GM18868 (cell line): Measurements from ENCODE around the gene RAD51B.
A peak's percentile ranks its signal among the peaks of the same experiment; 100 is the strongest.
"Not testable (repeated sequence)": the region's sequence is repeated elsewhere in the genome, so short reads cannot be mapped to it uniquely, and the experiment has no call there.

Source experiments
- ATAC-seq: cut with Tn5 transposase; IDR thresholded peaks from one replicate; pipeline ENCODE4 v1.9.1; 2021; ENCODE audit warnings: mild to moderate bottlenecking, moderate library complexity; ENCODE audit not compliant: unreplicated experiment

The RAD51B gene

DNA sequence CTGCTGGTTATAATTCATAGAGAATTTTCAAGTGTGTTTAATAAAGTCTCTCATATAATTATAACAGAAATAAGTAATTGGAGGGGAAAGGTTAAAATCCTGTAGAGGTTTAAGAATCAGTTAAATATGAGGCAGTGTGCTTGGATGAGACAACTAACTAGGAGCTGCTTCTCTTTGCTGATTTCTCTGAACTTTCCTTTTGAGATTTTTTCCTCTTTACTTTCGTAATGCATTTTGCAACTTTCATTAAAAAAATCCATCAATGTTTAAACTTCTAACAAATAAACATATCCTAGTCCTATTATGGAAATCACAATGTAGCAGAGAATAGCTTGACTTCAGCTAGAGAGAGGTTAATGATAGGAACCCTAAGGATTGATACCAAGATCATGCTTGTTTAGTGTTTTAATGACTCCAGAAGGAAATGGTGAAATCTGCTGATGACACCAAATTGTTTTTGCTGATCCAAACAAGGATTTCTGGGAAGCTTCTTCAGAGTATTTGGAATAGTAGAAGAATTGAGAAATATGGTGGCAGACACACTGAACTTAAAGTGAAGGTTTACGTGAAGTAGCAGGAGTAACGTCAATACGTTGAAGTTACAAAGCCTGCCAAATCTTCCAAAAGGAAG is 122.6 kb downstream of the RAD51B start:
- no peak for ATAC-seq

- ATAC-seq: no peak
These were observed 124.4 kb downstream of the RAD51B start for GRCh38 chr14:67943947-67944346.

DNA sequence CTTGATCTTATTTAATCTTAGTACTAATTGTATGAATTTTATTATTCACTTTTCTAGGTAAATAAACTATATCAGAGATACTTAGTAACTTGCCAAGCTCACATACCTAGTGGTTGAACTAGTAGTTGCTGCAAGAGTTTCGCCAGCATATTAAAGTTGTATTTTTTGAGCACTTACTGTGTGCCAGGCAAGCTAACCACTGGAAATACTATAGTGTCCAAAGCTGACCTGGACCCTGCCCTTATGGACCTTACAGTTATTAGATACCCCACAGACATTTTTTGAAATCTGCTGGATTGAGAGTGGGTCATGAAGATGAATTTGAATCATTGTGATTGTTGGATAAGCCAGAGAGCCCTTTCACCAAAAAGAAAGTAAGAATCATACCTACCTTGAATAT is 125.0 kb downstream of the RAD51B start:
- ATAC-seq: no peak

- no peak for ATAC-seq
These were observed 130.2 kb downstream of the RAD51B start for GRCh38 chr14:67949771-67950170.

DNA sequence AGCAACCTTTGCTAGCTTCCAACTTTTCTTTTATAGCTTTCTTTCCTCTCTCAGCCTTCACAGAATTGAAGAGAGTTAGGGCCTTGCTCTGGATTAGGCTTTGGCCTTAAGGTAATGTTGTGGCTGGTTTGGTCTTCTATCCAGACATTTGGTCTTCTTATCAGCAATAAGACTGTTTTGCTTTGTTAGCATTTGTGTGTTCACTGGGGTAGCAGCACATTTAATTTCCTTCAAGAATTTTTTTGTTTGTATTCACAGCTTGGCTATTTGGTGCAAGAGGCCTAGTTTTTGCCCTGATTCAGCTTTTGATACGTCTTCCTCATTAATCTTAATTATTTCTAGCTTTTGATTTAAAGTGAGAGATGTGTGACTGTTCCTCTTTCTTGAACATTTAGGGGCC is 130.8 kb downstream of the RAD51B start:
- no peak for ATAC-seq

- ATAC-seq: no peak
These were observed 132.1 kb downstream of the RAD51B start for GRCh38 chr14:67951529-67952135.

DNA sequence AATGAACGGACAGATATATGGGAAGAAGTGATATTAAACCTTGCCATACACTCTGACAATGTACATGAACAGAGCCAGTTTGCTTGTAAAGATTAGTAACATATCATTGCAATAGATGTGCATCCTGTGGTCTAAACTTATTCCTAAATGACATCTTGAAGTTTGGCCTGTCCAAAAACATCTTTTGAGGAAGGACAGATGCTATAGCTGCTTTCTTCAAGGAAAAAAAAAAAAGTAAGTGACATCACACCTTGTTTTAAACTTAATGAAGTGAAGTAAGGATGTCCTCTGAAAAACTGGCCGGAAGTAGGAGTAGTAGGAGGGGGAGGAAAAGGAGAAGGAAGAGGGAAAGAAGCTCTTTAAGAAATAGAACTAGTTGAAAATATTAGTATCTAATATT is 132.8 kb downstream of the RAD51B start:
- no peak for ATAC-seq

DNA sequence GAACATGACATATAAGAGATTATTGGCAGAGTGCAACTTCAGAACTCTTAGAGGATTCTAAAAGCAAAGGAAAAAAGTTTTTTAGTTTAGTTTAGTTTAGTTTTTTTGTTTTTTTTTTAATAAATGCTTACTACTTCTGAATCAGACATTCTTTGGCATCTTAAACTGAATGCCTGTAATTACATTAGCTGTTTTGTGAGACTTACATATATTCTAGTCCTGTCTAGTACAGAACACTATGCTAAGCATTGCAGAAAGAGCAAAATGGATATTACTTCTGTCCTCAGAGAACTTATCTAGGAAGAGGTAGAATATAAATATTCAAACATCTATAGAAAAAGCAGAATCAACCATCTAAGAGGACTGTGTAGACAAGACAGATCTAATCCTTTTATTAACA is 133.2 kb downstream of the RAD51B start:
- ATAC-seq: no peak

DNA sequence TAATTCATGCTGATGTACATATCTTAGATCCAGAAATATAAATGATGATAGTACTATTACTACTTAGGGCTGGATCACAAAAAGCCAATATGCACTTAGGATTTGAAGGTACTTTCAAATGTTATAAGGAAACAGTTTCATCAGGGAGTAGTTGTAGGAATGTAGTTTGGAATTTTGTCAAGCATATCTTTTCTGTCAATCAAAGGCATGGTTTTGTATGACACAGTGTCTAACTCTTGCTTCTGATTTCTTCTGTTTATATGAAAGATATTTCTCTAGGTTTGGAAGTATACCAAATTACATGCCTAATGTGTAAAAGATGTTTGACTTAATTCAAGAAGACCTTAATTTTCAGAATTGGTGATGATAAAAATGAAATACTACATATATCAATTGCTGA is 135.7 kb downstream of the RAD51B start:
- no peak for ATAC-seq

DNA sequence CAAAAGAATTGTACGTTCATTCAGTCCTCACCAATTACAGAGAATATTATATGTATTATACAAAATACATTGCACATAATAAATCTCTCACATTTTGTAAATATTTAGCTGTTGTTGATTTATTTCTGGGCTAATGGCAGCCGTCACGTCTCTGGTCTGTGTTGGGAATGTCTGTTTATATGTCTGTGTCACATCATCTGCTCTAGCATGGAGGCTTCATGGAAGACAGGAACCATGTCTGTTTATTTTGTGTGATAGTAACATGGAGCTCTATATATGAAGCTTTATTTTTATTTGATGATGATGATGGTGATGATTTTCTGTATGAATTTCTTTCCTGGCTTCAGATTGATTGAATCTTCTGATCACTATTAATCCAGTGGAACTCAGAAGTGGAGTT is 138.4 kb downstream of the RAD51B start:
- ATAC-seq: no peak

DNA sequence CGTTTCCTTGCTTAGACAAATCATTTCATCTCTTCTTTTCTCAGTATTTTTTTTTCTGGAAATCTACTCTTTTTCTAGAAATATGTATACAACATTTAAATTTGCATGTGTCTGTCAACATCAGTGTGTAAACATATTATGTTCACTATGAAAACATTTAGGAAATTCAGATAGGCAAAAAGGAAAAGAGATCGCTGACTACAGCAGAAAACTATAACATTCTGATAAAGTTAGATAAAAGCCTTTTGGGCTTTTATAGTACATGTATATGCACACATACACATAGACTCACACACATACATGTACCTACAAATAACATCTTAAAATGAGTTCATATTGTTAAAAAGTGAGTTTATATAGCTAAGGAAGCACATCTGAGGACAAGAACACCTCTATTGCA is 142.1 kb downstream of the RAD51B start:
- no peak for ATAC-seq

DNA sequence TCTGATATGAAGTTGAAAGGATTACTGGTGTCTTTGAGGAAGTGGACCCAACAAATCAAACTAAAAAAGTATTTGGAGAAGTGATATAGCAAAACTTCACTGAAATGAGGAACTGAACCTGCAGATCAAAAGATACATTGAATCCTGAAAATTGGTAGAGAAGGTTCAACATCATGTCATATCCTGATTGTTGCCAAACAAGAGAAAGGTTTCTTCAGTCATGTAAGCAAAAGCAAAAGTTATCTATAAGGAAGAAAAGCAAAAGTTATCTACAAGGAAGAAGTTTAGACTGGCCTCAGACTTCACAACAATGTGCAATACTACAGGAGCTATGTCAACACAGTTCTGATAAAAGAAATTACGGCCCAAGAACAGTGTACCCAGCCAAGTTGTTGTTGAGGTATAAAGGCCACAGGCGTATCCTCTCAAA is 142.7 kb downstream of the RAD51B start:
- ATAC-seq: peak; percentile 72

GRCh38 chr14:67963545-67963944 is 144.0 kb downstream of the RAD51B start:
- ATAC-seq: no peak

GRCh38 chr14:67963960-67964812 is 144.6 kb downstream of the RAD51B start:
- ATAC-seq: no peak

DNA sequence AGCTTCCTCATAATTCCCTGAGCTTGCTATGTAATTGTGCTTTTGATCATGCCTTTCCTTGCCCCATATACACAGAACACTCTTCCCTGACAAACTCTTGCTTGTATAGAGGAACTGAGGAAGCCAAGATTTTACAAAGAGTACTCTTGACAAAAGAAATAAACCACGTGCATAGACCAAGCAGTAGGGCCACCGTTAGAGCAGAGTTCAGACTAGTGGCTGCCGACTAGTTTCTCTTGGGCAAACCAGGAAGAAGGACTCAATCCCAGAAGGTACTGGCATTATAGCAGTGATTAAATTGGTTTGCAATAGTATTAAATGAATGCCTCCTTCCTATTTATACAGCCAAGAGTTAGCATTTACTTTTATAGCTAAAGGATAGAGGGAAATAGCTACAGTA is 146.1 kb downstream of the RAD51B start:
- no peak for ATAC-seq

GRCh38 chr14:67967206-67967605 is 147.6 kb downstream of the RAD51B start:
- ATAC-seq: no peak

DNA sequence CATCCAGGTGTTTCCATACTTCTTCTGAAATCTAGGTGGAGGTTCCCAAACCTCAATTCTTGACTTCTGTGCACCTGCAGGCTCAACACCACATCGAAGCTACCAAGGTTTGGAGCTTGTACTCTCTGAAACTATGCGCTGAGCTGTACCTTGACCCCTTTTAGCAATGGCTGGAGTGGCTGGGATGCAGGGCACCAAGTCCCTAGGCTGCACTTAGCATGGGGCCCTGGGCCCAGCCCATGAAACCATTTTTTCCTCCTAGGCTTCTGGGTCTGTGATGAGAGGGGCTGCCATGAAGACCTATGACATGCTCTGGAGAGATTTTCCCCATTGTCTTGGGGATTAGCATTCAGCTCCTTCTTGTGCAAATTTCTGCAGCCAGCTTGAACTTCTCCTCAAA is 148.4 kb downstream of the RAD51B start:
- not testable (repeated sequence) for ATAC-seq

DNA sequence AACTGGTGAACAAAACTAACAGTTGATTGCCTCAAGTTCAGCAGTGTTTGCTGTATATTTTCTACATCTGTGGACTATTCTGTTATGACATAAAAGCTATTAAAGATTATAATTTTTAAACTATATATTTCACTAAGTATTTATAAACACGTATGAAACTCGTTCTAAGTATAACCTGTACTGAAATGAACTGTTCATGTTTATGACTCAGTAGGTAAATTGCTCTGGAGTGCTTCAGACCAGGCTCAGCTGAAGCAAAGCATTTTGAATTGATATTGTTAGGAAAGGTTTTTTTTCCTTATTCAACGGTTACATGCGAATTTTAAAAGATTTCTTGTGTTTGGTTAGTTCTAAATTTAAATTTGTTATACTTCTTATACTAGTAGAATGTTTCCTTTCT is 151.3 kb downstream of the RAD51B start:
- no peak for ATAC-seq

GRCh38 chr14:67971627-67972625 is 152.3 kb downstream of the RAD51B start:
- no peak for ATAC-seq

DNA sequence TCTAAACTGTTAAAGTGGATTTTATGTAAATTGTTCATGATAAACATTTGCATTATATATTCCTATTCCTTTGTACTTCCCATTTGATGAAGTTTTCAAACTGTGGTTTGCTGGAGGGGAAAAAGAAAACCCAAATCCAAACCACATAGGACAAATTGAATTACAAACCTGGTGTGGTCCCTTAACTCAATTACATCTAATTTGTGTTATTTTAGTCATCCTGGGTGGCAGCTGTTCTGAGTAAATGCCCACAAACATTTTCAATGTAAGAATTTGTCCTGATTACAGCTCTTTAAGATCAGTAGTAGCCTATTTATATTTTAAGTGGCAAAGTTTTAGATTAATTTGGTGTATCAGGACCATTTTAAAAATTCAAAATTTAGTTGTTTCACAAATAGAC is 153.9 kb downstream of the RAD51B start:
- no peak for ATAC-seq

DNA sequence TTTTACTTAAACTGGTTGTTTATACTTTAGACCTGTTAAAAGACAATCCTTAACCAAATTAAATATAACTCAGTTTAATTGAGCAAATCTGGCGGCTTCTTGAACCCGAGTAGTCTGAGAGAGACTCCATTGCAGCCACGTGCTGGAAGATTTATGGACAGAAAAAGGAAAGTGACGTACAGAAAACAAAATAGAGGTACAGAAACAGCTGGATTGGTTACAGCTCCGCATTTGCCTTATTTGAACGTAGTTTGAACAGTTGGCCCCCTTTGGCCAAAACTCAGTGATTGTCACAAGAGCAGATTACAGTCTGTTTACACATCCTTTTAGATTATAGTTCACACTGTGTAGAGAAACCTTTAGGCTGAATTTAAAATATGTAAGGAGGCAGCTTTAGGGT is 155.9 kb downstream of the RAD51B start:
- ATAC-seq: no peak
